HepG2 (cell line): Measurements from ENCODE around the gene FITM1. TPM values are rescaled to one million over a fixed set of nuclear protein-coding genes. Genes with fewer than 3 reads are reported as not detected.
A peak's percentile ranks its signal among the peaks of the same experiment; 100 is the strongest.

Source experiments
- ARNT ChIP-seq: fragments of 450-650 bp; IDR thresholded peaks from 2 replicates; pipeline ENCODE4 v1.6.1; 2017
- BRF2 ChIP-seq: sonication (generic); formaldehyde crosslinking; IDR thresholded peaks from 2 replicates; pipeline ENCODE4 v1.8.1; 2022; ENCODE audit warnings: mild to moderate bottlenecking, missing genetic modification reagents
- CBFB ChIP-seq: sonication (generic); formaldehyde crosslinking; IDR thresholded peaks from 2 replicates; pipeline ENCODE4 v1.4.0; 2020; ENCODE audit warnings: missing genetic modification reagents
- GPBP1L1 ChIP-seq: sonication (generic); formaldehyde crosslinking; IDR thresholded peaks from 2 replicates; pipeline ENCODE4 v1.5.0; 2020; ENCODE audit warnings: mild to moderate bottlenecking, missing genetic modification reagents
- HNF4G ChIP-seq, 2 experiments: sonication (generic) in 1 of 2; formaldehyde crosslinking in 1 of 2; IDR thresholded peaks; 2 replicates each; pipeline versions ENCODE4 v1.4.0 to v1.6.1; 2011 to 2020; ENCODE audit warnings: borderline replicate concordance in 2 of 2, low read depth in 2 of 2, mild to moderate bottlenecking in 2 of 2, low read length in 1 of 2, missing genetic modification reagents in 1 of 2, moderate library complexity in 1 of 2
- IKZF1 ChIP-seq: fragments of 450-650 bp; IDR thresholded peaks from 2 replicates; pipeline ENCODE4 v1.7.1; 2016
- MATR3 ChIP-seq: sonication (generic); formaldehyde crosslinking; IDR thresholded peaks from 2 replicates; pipeline ENCODE4 v1.4.0; 2020; ENCODE audit warnings: missing genetic modification reagents
- MNT ChIP-seq: fragments of 450-650 bp; IDR thresholded peaks from 2 replicates; pipeline ENCODE4 v1.6.1; 2016
- MTA1 ChIP-seq: sonication (generic); formaldehyde crosslinking; IDR thresholded peaks from 2 replicates; pipeline ENCODE4 v1.4.0; 2020; ENCODE audit warnings: missing genetic modification reagents, mild to moderate bottlenecking, borderline replicate concordance
- RARA ChIP-seq: IDR thresholded peaks from 2 replicates; pipeline ENCODE4 v1.6.1; 2016; ENCODE audit warnings: missing genetic modification reagents, missing compliant biosample characterization
- SMARCE1 ChIP-seq: fragments of 450-650 bp; IDR thresholded peaks from 2 replicates; pipeline ENCODE4 v1.6.1; 2017; ENCODE audit warnings: borderline replicate concordance
- TARDBP ChIP-seq: sonication (generic); formaldehyde crosslinking; IDR thresholded peaks from 2 replicates; pipeline ENCODE4 v1.8.0; 2022; ENCODE audit warnings: mild to moderate bottlenecking, missing genetic modification reagents
- TCF7 ChIP-seq: sonication (generic); IDR thresholded peaks from 2 replicates; pipeline ENCODE4 v1.6.1; 2016; ENCODE audit warnings: antibody characterized with exemption, low read depth
- ZBED4 ChIP-seq: sonication (generic); formaldehyde crosslinking; IDR thresholded peaks from 2 replicates; pipeline ENCODE4 v1.4.0; 2020; ENCODE audit warnings: missing genetic modification reagents, borderline replicate concordance
- ZNF441 ChIP-seq: sonication (generic); formaldehyde crosslinking; IDR thresholded peaks from 2 replicates; pipeline ENCODE4 v1.7.0; 2021; ENCODE audit warnings: missing genetic modification reagents, borderline replicate concordance
- ZNF484 ChIP-seq: sonication (generic); formaldehyde crosslinking; IDR thresholded peaks from 2 replicates; pipeline ENCODE4 v1.5.1; 2020; ENCODE audit warnings: mild to moderate bottlenecking, low read depth, missing genetic modification reagents, borderline replicate concordance
- ZNF549 ChIP-seq: sonication (generic); formaldehyde crosslinking; IDR thresholded peaks from 2 replicates; pipeline ENCODE4 v1.5.0; 2020; ENCODE audit warnings: missing genetic modification reagents
- ZNF563 ChIP-seq: sonication (generic); formaldehyde crosslinking; IDR thresholded peaks from 2 replicates; pipeline ENCODE4 v1.8.0; 2022; ENCODE audit warnings: mild to moderate bottlenecking, moderate library complexity, missing genetic modification reagents
- ZNF567 ChIP-seq: sonication (generic); formaldehyde crosslinking; IDR thresholded peaks from 2 replicates; pipeline ENCODE4 v1.8.1; 2023; ENCODE audit warnings: mild to moderate bottlenecking, missing genetic modification reagents, borderline replicate concordance
- ZNF569 ChIP-seq: sonication (generic); formaldehyde crosslinking; IDR thresholded peaks from 2 replicates; pipeline ENCODE4 v1.5.0; 2020; ENCODE audit warnings: mild to moderate bottlenecking, missing genetic modification reagents, moderate library complexity, borderline replicate concordance
- ZNF841 ChIP-seq: sonication (generic); formaldehyde crosslinking; IDR thresholded peaks from 2 replicates; pipeline ENCODE4 v1.8.1; 2023; ENCODE audit warnings: missing genetic modification reagents, borderline replicate concordance
- polyA plus RNA-seq, 8 experiments: library from polyadenylated mRNA; depleted of rRNA in 3 of 8; stranded (reverse) in 7 of 8; unstranded in 1 of 8; fragments of >200 nt; fragmentation: Illumina TruSeq in 4 of 8; extraction: Trizol in 4 of 8; gene quantifications; 2 replicates each; pipeline versions ENCODE4 v1.2.1 to v1.2.3, GENCODE V29; 2011 to 2016; ENCODE audit warnings: low read depth in 4 of 8, missing spikeins in 1 of 8, mixed read lengths in 1 of 8; ENCODE audit not compliant: insufficient read depth in 1 of 8
- total RNA-seq, 5 experiments: library from RNA; depleted of rRNA; stranded (reverse); fragments of >200 nt; fragmentation: Illumina TruSeq; extraction: Trizol; gene quantifications; 2 replicates each; pipeline ENCODE4 v1.2.3, GENCODE V29; 2016; ENCODE audit warnings: low read depth in 1 of 5

The FITM1 gene
- total and polyA plus RNA-seq, 2 of the 13 experiments (the other 11 are each of a cell fraction or from before 2014, with no cell fraction given) = 2.7 to 5.8 TPM

GRCh38 chr14:24080888-24081738 lies 49.3 kb upstream of the FITM1 start (continued):
- TF ChIP-seq MATR3 = peak; percentile 94; the same call in 1 of the 2 replicates
- no peak for TF ChIP-seq GPBP1L1
- TF ChIP-seq ZNF549 = no peak
- TF ChIP-seq ZNF563 (CRISPR knock-in tag) = peak; percentile 87
- no peak for TF ChIP-seq BRF2
- TF ChIP-seq RARA (CRISPR knock-in tag) = peak; percentile 67
- TF ChIP-seq ZBED4 (CRISPR knock-in tag) = peak; percentile 64; the same call in 1 of the 2 replicates
- peak; percentile 98 for TF ChIP-seq ZNF567
- TF ChIP-seq ZNF841 (CRISPR knock-in tag) = no peak
- no peak; the same call in 1 of the 2 replicates for TF ChIP-seq CBFB (CRISPR knock-in tag)
- TF ChIP-seq ZNF569 (CRISPR knock-in tag) = no peak
- no peak; the same call in 1 of the 2 replicates for TF ChIP-seq MTA1 (CRISPR knock-in tag)
- TF ChIP-seq ARNT = no peak
- TF ChIP-seq HNF4G (IDR thresholded peaks at IDR 0.05; ENCODE audit: borderline replicate concordance, low read depth, low read length) = no peak
- no peak for TF ChIP-seq HNF4G (CRISPR knock-in tag; IDR thresholded peaks at IDR 0.05; ENCODE audit: borderline replicate concordance, low read depth)
- no peak for TF ChIP-seq IKZF1
- TF ChIP-seq SMARCE1 = no peak
- no peak for TF ChIP-seq ZNF484 (CRISPR knock-in tag)
- peak; percentile 63; the same call in 1 of the 2 replicates for TF ChIP-seq ZNF441 (CRISPR knock-in tag)
- TF ChIP-seq TARDBP (CRISPR knock-in tag) = no peak
- no peak for TF ChIP-seq TCF7
- TF ChIP-seq MNT = no peak
